K562 (cell line): ENCODE data around the gene GAL3ST2. TPM values are rescaled to one million over a fixed set of nuclear protein-coding genes. Genes with fewer than 3 reads are reported as not detected.

Experiments
- ATAC-seq: fragments of 200-7000 bp; cut with Tn5 transposase; 3 replicates; pipeline ENCODE4 v1.9.1; 2020; ENCODE audit warnings: moderate library complexity
- BruUV-seq: library from RNA; stranded (reverse); fragments of 400-500 nt; replicated peaks from 2 replicates; lab custom pipeline; 2021; lab: Mats Ljungman, UMichigan
- CTCF ChIA-PET: fragments of 300-600 bp; formaldehyde crosslinking; extraction: SDS; loops from one replicate; lab custom pipeline; 2021; ENCODE audit warnings: low intra/inter-chr PET ratio; lab: Yijun Ruan, JAX
- POLR2A ChIA-PET: fragments of 300-600, 350-650 bp; sonication (Branson Sonifier 250); formaldehyde crosslinking; extraction: SDS; loops from one replicate; lab custom pipeline; 2021; ENCODE audit warnings: antibody characterized with exemption, inconsistent platforms; lab: Yijun Ruan, JAX
- DNase-seq, 4 experiments: peaks; one replicate each; pipeline versions ENCODE4 v3.0.0 to v3.0.0-alpha.2; 2011 to 2018; ENCODE audit warnings: low spot score in 3 of 4, mixed read lengths in 3 of 4; ENCODE audit errors: extremely low read depth in 1 of 4
- FAIRE-seq: peaks from 2 replicates; lab custom pipeline; 2011; peaks lifted over from hg19 to GRCh38; lab: Jason Lieb, UNC
- H2AFZ ChIP-seq: 2 replicates; pipeline ENCODE4 v1.6.0; 2011; ENCODE audit warnings: low read depth, low read length, control low read depth, inconsistent platforms
- H3K27ac ChIP-seq: fragments of 200-600 bp; 3 replicates; pipeline ENCODE4 v1.8.0; 2011; ENCODE audit warnings: low read depth, mild to moderate bottlenecking, control low read depth, inconsistent platforms, low read length, moderate library complexity, mixed read lengths; ENCODE audit errors: extremely low read depth
- H3K27me3 ChIP-seq, 2 experiments: fragments of 300-600 bp in 1 of 2; 2 replicates in 1 of 2; 3 replicates in 1 of 2; pipeline versions ENCODE4 v1.6.0 to v1.8.0; 2011; ENCODE audit warnings: inconsistent platforms in 2 of 2, low read length in 2 of 2, mild to moderate bottlenecking in 1 of 2, mixed read lengths in 1 of 2, moderate library complexity in 1 of 2; ENCODE audit not compliant: control insufficient read depth in 2 of 2, insufficient read depth in 2 of 2
- H3K36me3 ChIP-seq: fragments of 300-600 bp; 3 replicates; pipeline ENCODE4 v1.8.0; 2011; ENCODE audit warnings: mild to moderate bottlenecking, low read length, inconsistent platforms; ENCODE audit not compliant: control insufficient read depth, insufficient read depth
- H3K4me1 ChIP-seq, 2 experiments: fragments of 200-600 bp in 1 of 2; replicated peaks in 1 of 2; 2 replicates in 1 of 2; 3 replicates in 1 of 2; pipeline versions ENCODE4 v1.5.1 to v1.8.0; 2011; ENCODE audit warnings: inconsistent platforms in 2 of 2, low read length in 2 of 2, mild to moderate bottlenecking in 1 of 2, mixed read lengths in 1 of 2, moderate library complexity in 1 of 2; ENCODE audit not compliant: control insufficient read depth in 2 of 2, insufficient read depth in 2 of 2
- H3K4me2 ChIP-seq: 2 replicates; pipeline ENCODE4 v1.6.1; 2011; ENCODE audit warnings: low read length, control low read depth, inconsistent platforms, mixed read lengths; ENCODE audit not compliant: insufficient read depth
- H3K4me3 ChIP-seq: fragments of 200-600 bp; sonication (generic), shearing (Covaris generic); 2 replicates; pipeline ENCODE4 v1.5.1; 2016; ENCODE audit warnings: control low read depth, inconsistent platforms
- H3K79me2 ChIP-seq: fragments of 200-600 bp; 3 replicates; pipeline ENCODE4 v1.8.0; 2011; ENCODE audit warnings: low read length, inconsistent platforms; ENCODE audit not compliant: control insufficient read depth, insufficient read depth
- H3K9ac ChIP-seq, 2 experiments: 2 replicates each; pipeline versions ENCODE4 v1.6.0 to v1.6.1; 2011; ENCODE audit warnings: low read depth in 2 of 2, low read length in 2 of 2, control low read depth in 1 of 2, inconsistent platforms in 1 of 2, mild to moderate bottlenecking in 1 of 2, mixed read lengths in 1 of 2; ENCODE audit not compliant: insufficient read depth in 1 of 2
- H3K9me1 ChIP-seq: one replicate; pipeline ENCODE4 v1.6.0; 2011; ENCODE audit warnings: inconsistent platforms, mild to moderate bottlenecking, low read length, moderate library complexity; ENCODE audit not compliant: control insufficient read depth, insufficient read depth
- H3K9me3 ChIP-seq: replicated peaks from 2 replicates; pipeline ENCODE4 v1.5.1; 2011; ENCODE audit warnings: low read depth, low read length, inconsistent platforms; ENCODE audit not compliant: control insufficient read depth, insufficient read depth
- H4K20me1 ChIP-seq: replicated peaks from 2 replicates; pipeline ENCODE4 v1.6.1; 2011; ENCODE audit warnings: low read length, inconsistent platforms, mixed read lengths; ENCODE audit not compliant: control insufficient read depth, insufficient read depth
- MAFK ChIP-seq: IDR thresholded peaks from 2 replicates; pipeline ENCODE4 v1.6.1; 2011; ENCODE audit warnings: low read length, improper control_type of control experiment
- SMAD1 ChIP-seq: fragments of 150-350 bp; IDR thresholded peaks from 2 replicates; pipeline ENCODE4 v1.6.1; 2014; ENCODE audit warnings: low read length, low read depth; ENCODE audit not compliant: partially characterized antibody
- SRSF1 ChIP-seq: fragments of 200-400 bp; formaldehyde crosslinking; IDR thresholded peaks from 2 replicates; pipeline ENCODE4 v1.6.1; 2017; ENCODE audit warnings: mild to moderate bottlenecking, low read depth, low read length, moderate library complexity
- ZNF41 ChIP-seq: fragments of 250-450 bp; sonication (Bioruptor Pico); conservative IDR thresholded peaks from 2 replicates; pipeline ENCODE4 v1.4.0; 2020; ENCODE audit warnings: mild to moderate bottlenecking
- WGBS: fragments of 100-300 bp; shearing (Covaris generic); methylation state at CpG from one replicate; pipeline ENCODE4 v1.1.6; 2016; ENCODE audit warnings: low coverage, mixed read lengths; ENCODE audit not compliant: insufficient coverage; ENCODE audit errors: missing lambda C conversion rate; 5-methylcytosine and 5-hydroxymethylcytosine counted together
- in situ Hi-C: fragments of 300-500 bp; cut with MboI; formaldehyde crosslinking; loops from 4 replicates; pipeline ENCODE4 v1.15.0; 2018; ENCODE audit warnings: inconsistent platforms, mixed read lengths
- intact Hi-C: fragments of 100-400 bp; cut with micrococcal nuclease; formaldehyde crosslinking; loops from 2 replicates; pipeline ENCODE4 v1.14.2; 2022
- polyA plus RNA-seq, 8 experiments: library from polyadenylated mRNA; depleted of rRNA in 4 of 8; stranded (reverse) in 5 of 8; unstranded in 3 of 8; fragments of >200 nt; fragmentation: Nextera tagmentation in 2 of 8; fragmentation: Illumina TruSeq in 1 of 8; extraction: Ambion mirVana in 2 of 8; extraction: Trizol in 1 of 8; gene quantifications; 2 replicates each; pipeline versions ENCODE4 v1.2.1 to v1.2.3, GENCODE V29; 2011 to 2014; ENCODE audit warnings: inconsistent platforms in 1 of 8, missing spikeins in 1 of 8
- total RNA-seq, 7 experiments: library from RNA; depleted of rRNA in 6 of 7; stranded (reverse); fragments of >200 nt in 6 of 7; fragmentation: Illumina TruSeq in 2 of 7; extraction: Trizol in 2 of 7; gene quantifications; 2 replicates each; pipeline versions ENCODE4 v1.2.1 to v1.2.3, GENCODE V29; 2011 to 2021; ENCODE audit warnings: low replicate concordance in 1 of 7
- TF ChIP-seq, protein P1 (sequence below): fragments of 250-450 bp; sonication (Bioruptor Pico); IDR thresholded peaks from 2 replicates; pipeline ENCODE4 v1.4.0; 2020; ENCODE audit warnings: mild to moderate bottlenecking, moderate library complexity
- TF ChIP-seq, protein P2 (sequence below), 2 experiments: fragments of 250-450 bp in 1 of 2; fragments of 450-650 bp in 1 of 2; sonication (Bioruptor Pico) in 1 of 2; IDR thresholded peaks; 2 replicates each; pipeline versions ENCODE4 v1.6.1 to v1.8.0; 2016 to 2021; ENCODE audit warnings: mild to moderate bottlenecking in 2 of 2, moderate library complexity in 2 of 2, missing compliant biosample characterization in 1 of 2, missing genetic modification characterization in 1 of 2
- TF ChIP-seq, protein P3 (sequence below): IDR thresholded peaks from 3 replicates; pipeline ENCODE4 v1.6.1; 2011; ENCODE audit warnings: borderline replicate concordance, mild to moderate bottlenecking, moderate library complexity; ENCODE audit not compliant: insufficient read length; ENCODE audit errors: extremely low read depth

GAL3ST2 gene
- total and polyA plus RNA-seq, 9 of the 15 experiments (the other 6 are each of a cell fraction or from before 2014, with no cell fraction given) = 0.42 TPM; not detected in 8

DNA sequence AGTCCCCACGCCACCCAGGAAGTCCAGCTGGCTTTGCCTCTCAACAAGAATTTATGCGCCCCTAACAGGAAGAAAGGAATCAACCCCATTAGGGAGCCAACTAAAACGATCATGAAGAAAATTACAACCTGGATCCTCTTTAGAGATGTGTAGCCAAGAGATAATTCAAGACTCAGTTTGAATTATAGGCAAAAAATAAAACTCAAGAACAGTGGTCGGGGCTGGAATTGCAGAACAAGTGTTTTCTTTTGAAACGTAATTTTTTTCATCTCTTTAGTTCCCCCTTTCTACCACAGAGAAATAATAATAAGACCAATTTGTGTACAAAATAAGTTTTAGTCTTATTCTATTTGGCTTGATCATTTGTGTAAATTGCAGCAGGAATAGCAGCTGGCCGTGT lies 59.7 kb downstream of the GAL3ST2 start:
- no peak overlapping the region for H3K4me3 ChIP-seq
- TF ChIP-seq SRSF1 = no peak
- TF ChIP-seq, protein P1, sequence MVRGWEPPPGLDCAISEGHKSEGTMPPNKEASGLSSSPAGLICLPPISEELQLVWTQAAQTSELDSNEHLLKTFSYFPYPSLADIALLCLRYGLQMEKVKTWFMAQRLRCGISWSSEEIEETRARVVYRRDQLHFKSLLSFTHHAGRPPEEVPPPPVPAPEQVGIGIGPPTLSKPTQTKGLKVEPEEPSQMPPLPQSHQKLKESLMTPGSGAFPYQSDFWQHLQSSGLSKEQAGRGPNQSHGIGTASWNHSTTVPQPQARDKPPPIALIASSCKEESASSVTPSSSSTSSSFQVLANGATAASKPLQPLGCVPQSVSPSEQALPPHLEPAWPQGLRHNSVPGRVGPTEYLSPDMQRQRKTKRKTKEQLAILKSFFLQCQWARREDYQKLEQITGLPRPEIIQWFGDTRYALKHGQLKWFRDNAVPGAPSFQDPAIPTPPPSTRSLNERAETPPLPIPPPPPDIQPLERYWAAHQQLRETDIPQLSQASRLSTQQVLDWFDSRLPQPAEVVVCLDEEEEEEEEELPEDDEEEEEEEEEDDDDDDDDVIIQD (CRISPR knock-in tag) = no peak
- TF ChIP-seq, protein P2, sequence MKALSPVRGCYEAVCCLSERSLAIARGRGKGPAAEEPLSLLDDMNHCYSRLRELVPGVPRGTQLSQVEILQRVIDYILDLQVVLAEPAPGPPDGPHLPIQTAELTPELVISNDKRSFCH (CRISPR knock-in tag; IDR thresholded peaks at IDR 0.05) = no peak
- TF ChIP-seq, protein P2 (tag; IDR thresholded peaks at IDR 0.05) = no peak
- TF ChIP-seq SMAD1 = no peak
- no peak for TF ChIP-seq MAFK
- TF ChIP-seq ZNF41 (CRISPR knock-in tag) = no peak
- TF ChIP-seq, protein P3, sequence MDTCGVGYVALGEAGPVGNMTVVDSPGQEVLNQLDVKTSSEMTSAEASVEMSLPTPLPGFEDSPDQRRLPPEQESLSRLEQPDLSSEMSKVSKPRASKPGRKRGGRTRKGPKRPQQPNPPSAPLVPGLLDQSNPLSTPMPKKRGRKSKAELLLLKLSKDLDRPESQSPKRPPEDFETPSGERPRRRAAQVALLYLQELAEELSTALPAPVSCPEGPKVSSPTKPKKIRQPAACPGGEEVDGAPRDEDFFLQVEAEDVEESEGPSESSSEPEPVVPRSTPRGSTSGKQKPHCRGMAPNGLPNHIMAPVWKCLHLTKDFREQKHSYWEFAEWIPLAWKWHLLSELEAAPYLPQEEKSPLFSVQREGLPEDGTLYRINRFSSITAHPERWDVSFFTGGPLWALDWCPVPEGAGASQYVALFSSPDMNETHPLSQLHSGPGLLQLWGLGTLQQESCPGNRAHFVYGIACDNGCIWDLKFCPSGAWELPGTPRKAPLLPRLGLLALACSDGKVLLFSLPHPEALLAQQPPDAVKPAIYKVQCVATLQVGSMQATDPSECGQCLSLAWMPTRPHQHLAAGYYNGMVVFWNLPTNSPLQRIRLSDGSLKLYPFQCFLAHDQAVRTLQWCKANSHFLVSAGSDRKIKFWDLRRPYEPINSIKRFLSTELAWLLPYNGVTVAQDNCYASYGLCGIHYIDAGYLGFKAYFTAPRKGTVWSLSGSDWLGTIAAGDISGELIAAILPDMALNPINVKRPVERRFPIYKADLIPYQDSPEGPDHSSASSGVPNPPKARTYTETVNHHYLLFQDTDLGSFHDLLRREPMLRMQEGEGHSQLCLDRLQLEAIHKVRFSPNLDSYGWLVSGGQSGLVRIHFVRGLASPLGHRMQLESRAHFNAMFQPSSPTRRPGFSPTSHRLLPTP = no peak
- TF ChIP-seq, all 486 proteins: peak for 0
- Histone ChIP-seq H3K4me2 (no peak overlapping the region), H3K36me3 (no peaks in the 10 kb centered on the region), H3K79me2 (no peaks in the 10 kb centered on the region), H3K27ac (no peak overlapping the region), H3K4me1 (peaks cover 6 to 11% of the 10 kb centered on the region in 2 experiments; a peak in 4 of 5 replicates), H3K27me3 (no peaks in the 10 kb centered on the region), H3K9ac (no peak overlapping the region), H3K9me1 (no peaks in the 10 kb centered on the region), H3K9me3 (no peaks in the 10 kb centered on the region), H4K20me1 (no peaks in the 10 kb centered on the region), H2AFZ (no peak overlapping the region)
- intact Hi-C loops (no loop called here), in situ Hi-C loops (no loop called here)
- POLR2A ChIA-PET = no interaction called here
- DNase-seq (no peak), FAIRE-seq (no peak), ATAC-seq (no peak)
- CTCF ChIA-PET = no interaction called here
- WGBS = 49% methylated on average over 6 of the region's 6 CpGs
- no TSS peak for BruUV-seq
